Astrocyte (in vitro differentiated cells and primary cell): ENCODE data around the gene KCNG2. TPM values are rescaled to one million over a fixed set of nuclear protein-coding genes. Genes with fewer than 3 reads are reported as not detected.

Experiments
- DNase-seq: peaks from one replicate; pipeline ENCODE4 v3.0.0-alpha.2; 2010; ENCODE audit warnings: low read depth
- FAIRE-seq: peaks from 2 replicates; lab custom pipeline; 2011; peaks lifted over from hg19 to GRCh38; lab: Jason Lieb, UNC
- H2AFZ ChIP-seq: 2 replicates; pipeline ENCODE4 v1.6.0; 2012; ENCODE audit warnings: low read depth, low read length, inconsistent platforms
- H3K27ac ChIP-seq: 2 replicates; pipeline ENCODE4 v1.5.1; 2011; ENCODE audit warnings: low read depth, low read length, inconsistent platforms
- H3K27me3 ChIP-seq: 2 replicates; pipeline ENCODE4 v1.6.0; 2011; ENCODE audit warnings: low read length, inconsistent platforms; ENCODE audit not compliant: insufficient read depth
- H3K36me3 ChIP-seq: 2 replicates; pipeline ENCODE4 v1.5.1; 2011; ENCODE audit warnings: low read length, inconsistent platforms; ENCODE audit not compliant: insufficient read depth
- H3K4me1 ChIP-seq: 2 replicates; pipeline ENCODE4 v1.5.1; 2011; ENCODE audit warnings: low read length, inconsistent platforms; ENCODE audit not compliant: insufficient read depth
- H3K4me2 ChIP-seq: 2 replicates; pipeline ENCODE4 v1.6.0; 2012; ENCODE audit warnings: low read length, inconsistent platforms
- H3K4me3 ChIP-seq: 2 replicates; pipeline ENCODE4 v1.5.1; 2011; ENCODE audit warnings: low read depth, mild to moderate bottlenecking, low read length, inconsistent platforms; ENCODE audit not compliant: insufficient read depth
- H3K79me2 ChIP-seq: 2 replicates; pipeline ENCODE4 v1.6.0; 2012; ENCODE audit warnings: mild to moderate bottlenecking, low read length, inconsistent platforms; ENCODE audit not compliant: insufficient read depth
- H3K9ac ChIP-seq: 2 replicates; pipeline ENCODE4 v1.6.0; 2012; ENCODE audit warnings: mild to moderate bottlenecking, low read length, inconsistent platforms
- H3K9me3 ChIP-seq: 2 replicates; pipeline ENCODE4 v1.5.1; 2012; ENCODE audit warnings: low read depth, mild to moderate bottlenecking, low read length, inconsistent platforms; ENCODE audit not compliant: insufficient read depth
- H4K20me1 ChIP-seq: 2 replicates; pipeline ENCODE4 v1.6.0; 2012; ENCODE audit warnings: low read length, inconsistent platforms; ENCODE audit not compliant: insufficient read depth
- H3K27ac Mint-ChIP-seq: one replicate; pipeline ENCODE4 v1.8.0; 2021; ENCODE audit warnings: mild to moderate bottlenecking, mixed read lengths; ENCODE audit not compliant: unreplicated experiment
- H3K27me3 Mint-ChIP-seq: one replicate; pipeline ENCODE4 v1.8.0; 2021; ENCODE audit warnings: low read depth, mixed read lengths; ENCODE audit not compliant: unreplicated experiment
- H3K36me3 Mint-ChIP-seq: one replicate; pipeline ENCODE4 v1.8.0; 2021; ENCODE audit warnings: low read depth, mixed read lengths; ENCODE audit not compliant: unreplicated experiment
- H3K4me1 Mint-ChIP-seq: one replicate; pipeline ENCODE4 v1.8.0; 2021; ENCODE audit warnings: low read depth, mixed read lengths; ENCODE audit not compliant: unreplicated experiment
- H3K4me3 Mint-ChIP-seq: one replicate; pipeline ENCODE4 v1.8.0; 2021; ENCODE audit warnings: mild to moderate bottlenecking, moderate library complexity, mixed read lengths; ENCODE audit not compliant: unreplicated experiment
- H3K9me3 Mint-ChIP-seq: one replicate; pipeline ENCODE4 v1.8.0; 2021; ENCODE audit warnings: mild to moderate bottlenecking, mixed read lengths; ENCODE audit not compliant: unreplicated experiment
- CTCF ChIP-seq: IDR thresholded peaks from 2 replicates; pipeline ENCODE4 v1.5.1; 2011; ENCODE audit warnings: low read depth, mild to moderate bottlenecking, inconsistent platforms, low read length, moderate library complexity; ENCODE audit not compliant: insufficient read depth
- EZH2 ChIP-seq: IDR thresholded peaks from 2 replicates; pipeline ENCODE4 v1.6.1; 2012; ENCODE audit warnings: mild to moderate bottlenecking, low read length, inconsistent platforms; ENCODE audit not compliant: insufficient read depth
- total RNA-seq: library from RNA; stranded (reverse); gene quantifications from 2 replicates; pipeline ENCODE4 v1.2.1, GENCODE V29; 2021

The KCNG2 gene
- total RNA-seq, 1 donor from 2014 or later: 0.16 TPM

DNA sequence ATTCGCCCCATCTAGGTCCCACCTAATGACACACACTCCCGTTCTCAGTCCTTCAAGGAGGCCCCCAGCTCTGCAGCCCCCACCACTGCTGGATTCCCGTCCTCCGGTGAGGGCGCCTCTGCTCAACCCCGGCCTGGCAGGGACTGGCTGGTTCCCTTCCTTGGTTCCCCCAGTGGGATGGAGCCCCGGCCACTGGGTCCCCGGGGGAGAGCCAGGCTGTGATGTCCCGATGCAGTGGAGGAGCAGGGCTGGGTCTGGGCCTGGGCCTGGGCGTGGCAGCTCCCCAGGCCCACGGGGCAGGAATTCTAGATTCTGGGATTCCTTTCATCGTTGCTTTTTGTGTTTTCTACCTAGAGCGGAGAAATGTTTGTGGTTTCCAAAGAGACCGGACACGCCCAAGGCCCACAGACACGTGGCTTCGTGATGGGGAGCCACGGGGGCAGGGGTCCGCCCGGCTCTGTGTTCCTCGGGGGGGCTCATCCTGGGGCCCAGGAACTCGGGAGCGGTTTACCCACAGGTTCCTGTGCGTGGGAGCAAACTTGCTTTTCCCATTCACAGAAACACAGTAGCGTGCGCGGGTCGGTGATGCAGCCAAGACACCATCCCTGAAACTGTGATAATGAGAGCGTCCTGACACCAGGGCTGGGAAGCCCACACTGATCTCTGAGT, 86.7 kb downstream of the KCNG2 start:
- Histone ChIP-seq H3K4me1 (no peaks in the 10 kb centered on the region), H3K27ac (no peak overlapping the region), H3K79me2 (no peaks in the 10 kb centered on the region), H3K4me2 (no peak overlapping the region), H2AFZ (no peak overlapping the region), H3K9ac (no peak overlapping the region), H3K27me3 (no peaks in the 10 kb centered on the region), H3K9me3 (no peaks in the 10 kb centered on the region), H4K20me1 (no peaks in the 10 kb centered on the region), H3K36me3 (no peaks in the 10 kb centered on the region), H3K4me3 (no peak overlapping the region)
- TF ChIP-seq CTCF (no peak), EZH2 (no peak)
- Mint-ChIP-seq H3K4me3 (no peak overlapping the region), H3K9me3 (peaks cover 8% of the 10 kb centered on the region), H3K27me3 (peaks cover under 1% of the 10 kb centered on the region), H3K4me1 (no peaks in the 10 kb centered on the region), H3K27ac (no peak overlapping the region), H3K36me3 (no peaks in the 10 kb centered on the region)
- FAIRE-seq (no peak), DNase-seq (no peak)

- Mint-ChIP-seq H3K4me3 (no peak overlapping the region), H3K9me3 (peaks cover 12% of the 10 kb centered on the region), H3K27me3 (peaks cover 2% of the 10 kb centered on the region), H3K27ac (no peak overlapping the region), H3K4me1 (no peaks in the 10 kb centered on the region), H3K36me3 (no peaks in the 10 kb centered on the region)
- Histone ChIP-seq H3K4me2 (no peak overlapping the region), H3K4me3 (no peak overlapping the region), H2AFZ (no peak overlapping the region), H3K27me3 (no peaks in the 10 kb centered on the region), H3K27ac (no peak overlapping the region), H3K79me2 (no peaks in the 10 kb centered on the region), H3K9me3 (peaks cover 3% of the 10 kb centered on the region), H3K4me1 (no peaks in the 10 kb centered on the region), H3K9ac (no peak overlapping the region), H3K36me3 (no peaks in the 10 kb centered on the region), H4K20me1 (no peaks in the 10 kb centered on the region)
- no peak for TF ChIP-seq CTCF
- no peak for TF ChIP-seq EZH2
- no peak for DNase-seq
- FAIRE-seq: no peak
Observed at GRCh38 chr18:79884963-79885728, 87.4 kb downstream of the KCNG2 start.
